Memory B cell (primary cell): Measurements from ENCODE around the gene ERAP2.
A peak's percentile ranks its signal among the peaks of the same experiment; 100 is the strongest.
"Not testable (repeated sequence)": the region's sequence is repeated elsewhere in the genome, so short reads cannot be mapped to it uniquely, and the experiment has no call there.

Experiments
- ATAC-seq: fragments of 150-1000 bp; cut with Tn5 transposase; 2 replicates; pipeline ENCODE4 v1.10.0; 2021; ENCODE audit warnings: low read depth, mild to moderate bottlenecking, moderate library complexity
- DNase-seq, 2 donors: peaks; one replicate each; pipeline ENCODE4 v3.0.0; 2022; ENCODE audit warnings: low spot score in 2 of 2
- H3K27ac Mint-ChIP-seq: one replicate; pipeline ENCODE4 v1.8.0; 2022; ENCODE audit warnings: mild to moderate bottlenecking, moderate library complexity, mixed read lengths
- H3K27me3 Mint-ChIP-seq: one replicate; pipeline ENCODE4 v1.8.0; 2022; ENCODE audit warnings: mixed read lengths
- H3K36me3 Mint-ChIP-seq: one replicate; pipeline ENCODE4 v1.8.0; 2022; ENCODE audit warnings: mild to moderate bottlenecking, mixed read lengths
- H3K4me1 Mint-ChIP-seq: one replicate; pipeline ENCODE4 v1.8.0; 2022; ENCODE audit warnings: mixed read lengths
- H3K4me3 Mint-ChIP-seq: one replicate; pipeline ENCODE4 v1.8.0; 2022; ENCODE audit warnings: mild to moderate bottlenecking, moderate library complexity, mixed read lengths
- H3K9me3 Mint-ChIP-seq: one replicate; pipeline ENCODE4 v1.8.0; 2022; ENCODE audit warnings: mixed read lengths

ERAP2 gene, protein sequence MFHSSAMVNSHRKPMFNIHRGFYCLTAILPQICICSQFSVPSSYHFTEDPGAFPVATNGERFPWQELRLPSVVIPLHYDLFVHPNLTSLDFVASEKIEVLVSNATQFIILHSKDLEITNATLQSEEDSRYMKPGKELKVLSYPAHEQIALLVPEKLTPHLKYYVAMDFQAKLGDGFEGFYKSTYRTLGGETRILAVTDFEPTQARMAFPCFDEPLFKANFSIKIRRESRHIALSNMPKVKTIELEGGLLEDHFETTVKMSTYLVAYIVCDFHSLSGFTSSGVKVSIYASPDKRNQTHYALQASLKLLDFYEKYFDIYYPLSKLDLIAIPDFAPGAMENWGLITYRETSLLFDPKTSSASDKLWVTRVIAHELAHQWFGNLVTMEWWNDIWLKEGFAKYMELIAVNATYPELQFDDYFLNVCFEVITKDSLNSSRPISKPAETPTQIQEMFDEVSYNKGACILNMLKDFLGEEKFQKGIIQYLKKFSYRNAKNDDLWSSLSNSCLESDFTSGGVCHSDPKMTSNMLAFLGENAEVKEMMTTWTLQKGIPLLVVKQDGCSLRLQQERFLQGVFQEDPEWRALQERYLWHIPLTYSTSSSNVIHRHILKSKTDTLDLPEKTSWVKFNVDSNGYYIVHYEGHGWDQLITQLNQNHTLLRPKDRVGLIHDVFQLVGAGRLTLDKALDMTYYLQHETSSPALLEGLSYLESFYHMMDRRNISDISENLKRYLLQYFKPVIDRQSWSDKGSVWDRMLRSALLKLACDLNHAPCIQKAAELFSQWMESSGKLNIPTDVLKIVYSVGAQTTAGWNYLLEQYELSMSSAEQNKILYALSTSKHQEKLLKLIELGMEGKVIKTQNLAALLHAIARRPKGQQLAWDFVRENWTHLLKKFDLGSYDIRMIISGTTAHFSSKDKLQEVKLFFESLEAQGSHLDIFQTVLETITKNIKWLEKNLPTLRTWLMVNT

DNA sequence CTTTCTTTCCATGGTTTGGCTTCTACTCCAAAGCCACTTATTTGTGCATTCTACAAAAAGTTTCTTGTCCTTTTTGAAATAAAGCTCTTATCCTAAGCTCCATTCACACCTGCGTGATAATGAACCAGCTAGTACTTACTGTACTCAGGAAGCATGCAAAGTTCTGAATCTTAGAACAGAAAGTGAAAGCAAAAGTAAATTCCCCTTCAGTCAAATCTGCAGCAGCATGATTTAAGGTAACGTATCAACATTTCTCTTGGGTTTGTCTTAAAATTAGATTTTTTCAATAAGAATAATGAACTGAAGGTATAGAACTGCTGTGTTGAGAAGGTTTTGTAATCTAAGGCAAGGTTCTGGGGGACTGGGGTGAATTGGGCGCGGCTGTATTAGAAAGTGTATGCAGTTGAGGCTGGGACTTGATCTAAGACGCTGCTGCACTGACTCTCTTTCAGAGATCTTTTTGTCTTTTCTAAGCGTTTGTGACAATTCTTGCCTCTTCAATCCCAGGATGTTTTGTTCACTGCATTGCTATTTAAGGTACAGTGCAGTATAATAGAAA is at the start of gene ERAP2:
TSS of gene ERAP2 (plus strand) at position 209 of the 559 bp plus-strand sequence. CDS start 3,186 bp downstream, outside the sequence.
- ATAC-seq (peak; percentile 78), DNase-seq (peak in 1 of 2 donors; percentile 21)
- peaks cover 10% of the 10 kb centered on the region for H3K36me3 Mint-ChIP-seq
- H3K4me1 Mint-ChIP-seq = peaks cover 43% of the 10 kb centered on the region
- peak within 1 kb of the TSS; percentile 87 for H3K27ac Mint-ChIP-seq
- H3K4me3 Mint-ChIP-seq = peak within 1 kb of the TSS; percentile 92
- H3K9me3 Mint-ChIP-seq = no peaks in the 10 kb centered on the region
- H3K27me3 Mint-ChIP-seq = no peaks in the 10 kb centered on the region

DNA sequence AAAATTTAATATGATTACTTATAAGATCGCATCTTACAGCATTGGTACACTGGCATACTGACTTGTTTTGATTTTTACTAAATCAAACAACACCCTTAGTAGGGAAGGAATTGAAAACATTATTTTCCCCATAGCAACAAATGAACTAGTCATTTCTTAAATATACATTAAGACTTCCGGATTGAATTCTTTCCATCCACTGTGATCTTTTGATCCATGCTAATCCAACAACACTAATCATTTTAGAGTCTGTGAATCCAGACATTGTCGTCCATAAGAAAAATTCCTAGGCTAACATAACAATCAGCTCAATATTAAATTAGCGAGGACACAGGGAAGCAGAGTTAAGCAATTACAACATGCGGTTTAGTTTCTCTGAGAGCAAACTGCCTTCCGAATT is 47.0 kb upstream of the ERAP2 start:
- no peak for DNase-seq
- ATAC-seq = no peak
- Mint-ChIP-seq H3K27me3 (peaks cover 5% of the 10 kb centered on the region), H3K9me3 (no peaks in the 10 kb centered on the region), H3K36me3 (no peaks in the 10 kb centered on the region), H3K27ac (no peak overlapping the region), H3K4me1 (no peaks in the 10 kb centered on the region), H3K4me3 (no peak overlapping the region)

DNA sequence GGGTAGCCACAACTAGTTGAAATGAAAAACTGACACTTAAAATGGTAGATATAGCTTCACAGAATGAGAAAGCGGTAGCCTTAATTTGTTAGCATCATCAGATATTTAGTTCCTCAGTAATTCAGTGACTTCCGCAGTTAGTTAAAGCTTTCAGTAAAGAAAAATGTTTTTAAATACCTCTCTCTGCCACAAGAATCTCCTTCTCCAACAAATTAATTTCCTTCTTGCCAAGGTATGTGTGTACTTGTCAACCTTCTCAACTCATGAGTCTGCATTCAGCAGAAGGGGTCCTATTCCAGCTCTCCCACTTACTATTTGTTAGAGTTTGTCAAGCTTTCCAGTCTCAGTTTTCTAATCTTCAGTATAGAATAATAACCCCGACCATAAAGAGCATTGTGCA is 42.3 kb upstream of the ERAP2 start:
- no peak overlapping the region for H3K4me3 Mint-ChIP-seq
- H3K27me3 Mint-ChIP-seq = no peaks in the 10 kb centered on the region
- H3K9me3 Mint-ChIP-seq = no peaks in the 10 kb centered on the region
- ATAC-seq = no peak
- no peaks in the 10 kb centered on the region for H3K36me3 Mint-ChIP-seq
- no peak for DNase-seq
- H3K27ac Mint-ChIP-seq = no peak overlapping the region
- H3K4me1 Mint-ChIP-seq = no peaks in the 10 kb centered on the region

DNA sequence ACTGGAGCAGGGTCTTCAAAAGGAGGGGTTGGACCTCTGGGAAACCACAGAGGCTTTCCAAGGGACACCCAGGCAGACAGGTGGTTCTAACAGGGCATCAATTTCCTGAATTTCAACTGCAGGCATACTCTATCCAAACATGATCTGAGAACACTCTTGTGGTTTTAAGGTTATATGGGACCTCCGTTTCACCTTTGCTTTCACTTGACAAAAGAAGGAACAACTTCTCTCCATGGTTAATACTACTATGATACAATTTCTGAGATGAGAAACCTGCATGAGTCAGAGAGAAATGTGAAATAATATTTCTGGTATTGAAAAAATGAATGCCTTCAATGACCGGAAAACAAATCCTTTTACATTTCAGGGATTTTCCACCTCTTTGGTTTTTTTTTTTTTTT is 40.5 kb upstream of the ERAP2 start:
- Mint-ChIP-seq H3K27ac (no peak overlapping the region), H3K4me3 (no peak overlapping the region), H3K9me3 (no peaks in the 10 kb centered on the region), H3K4me1 (peaks cover 3% of the 10 kb centered on the region), H3K36me3 (no peaks in the 10 kb centered on the region), H3K27me3 (no peaks in the 10 kb centered on the region)
- DNase-seq (no peak), ATAC-seq (no peak)

DNA sequence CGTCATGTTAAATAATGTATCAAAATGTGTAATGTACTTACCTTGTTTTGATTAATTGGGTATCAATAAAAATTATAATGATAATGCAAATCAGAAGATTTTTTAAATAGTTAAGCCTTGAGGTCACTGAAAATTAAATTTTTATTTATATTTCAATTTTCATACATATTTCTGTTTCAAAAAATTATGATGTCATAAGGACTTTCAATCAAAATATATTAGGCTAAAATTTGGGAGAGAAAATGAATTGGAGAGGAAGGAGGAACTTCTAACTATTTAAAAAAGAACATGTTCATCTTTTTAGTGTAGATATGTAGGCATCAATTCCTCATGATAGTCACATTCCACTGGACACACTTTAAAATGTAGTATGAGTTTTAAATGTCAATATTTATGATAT is 39.5 kb upstream of the ERAP2 start:
- ATAC-seq = no peak
- Mint-ChIP-seq H3K4me3 (no peak overlapping the region), H3K9me3 (no peaks in the 10 kb centered on the region), H3K36me3 (no peaks in the 10 kb centered on the region), H3K27ac (no peak overlapping the region), H3K4me1 (peaks cover 3% of the 10 kb centered on the region), H3K27me3 (no peaks in the 10 kb centered on the region)
- DNase-seq = no peak

DNA sequence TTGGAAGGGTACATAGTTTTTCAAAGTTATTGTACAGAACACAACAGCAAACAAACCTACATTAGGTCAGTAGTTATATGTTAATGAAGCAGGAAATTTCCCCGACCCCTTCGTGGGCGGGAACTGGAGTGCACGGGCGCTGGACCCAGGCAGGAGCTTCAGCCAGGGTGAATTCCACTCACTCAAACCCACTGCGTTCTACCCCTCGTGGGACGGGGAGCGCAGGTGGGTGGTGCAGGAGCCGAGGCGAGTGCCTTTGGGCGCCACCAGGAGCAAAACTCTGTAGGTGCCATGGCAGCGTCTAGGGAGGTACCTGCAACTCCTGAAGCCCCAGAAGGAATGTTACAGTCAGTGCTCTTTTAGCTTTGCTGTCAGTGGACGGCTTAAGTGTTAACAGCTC is 39.0 kb upstream of the ERAP2 start:
- ATAC-seq = no peak
- DNase-seq = no peak
- H3K9me3 Mint-ChIP-seq = no peaks in the 10 kb centered on the region
- no peaks in the 10 kb centered on the region for H3K36me3 Mint-ChIP-seq
- no peaks in the 10 kb centered on the region for H3K27me3 Mint-ChIP-seq
- peaks cover 3% of the 10 kb centered on the region for H3K4me1 Mint-ChIP-seq
- no peak overlapping the region for H3K4me3 Mint-ChIP-seq
- no peak overlapping the region for H3K27ac Mint-ChIP-seq

DNA sequence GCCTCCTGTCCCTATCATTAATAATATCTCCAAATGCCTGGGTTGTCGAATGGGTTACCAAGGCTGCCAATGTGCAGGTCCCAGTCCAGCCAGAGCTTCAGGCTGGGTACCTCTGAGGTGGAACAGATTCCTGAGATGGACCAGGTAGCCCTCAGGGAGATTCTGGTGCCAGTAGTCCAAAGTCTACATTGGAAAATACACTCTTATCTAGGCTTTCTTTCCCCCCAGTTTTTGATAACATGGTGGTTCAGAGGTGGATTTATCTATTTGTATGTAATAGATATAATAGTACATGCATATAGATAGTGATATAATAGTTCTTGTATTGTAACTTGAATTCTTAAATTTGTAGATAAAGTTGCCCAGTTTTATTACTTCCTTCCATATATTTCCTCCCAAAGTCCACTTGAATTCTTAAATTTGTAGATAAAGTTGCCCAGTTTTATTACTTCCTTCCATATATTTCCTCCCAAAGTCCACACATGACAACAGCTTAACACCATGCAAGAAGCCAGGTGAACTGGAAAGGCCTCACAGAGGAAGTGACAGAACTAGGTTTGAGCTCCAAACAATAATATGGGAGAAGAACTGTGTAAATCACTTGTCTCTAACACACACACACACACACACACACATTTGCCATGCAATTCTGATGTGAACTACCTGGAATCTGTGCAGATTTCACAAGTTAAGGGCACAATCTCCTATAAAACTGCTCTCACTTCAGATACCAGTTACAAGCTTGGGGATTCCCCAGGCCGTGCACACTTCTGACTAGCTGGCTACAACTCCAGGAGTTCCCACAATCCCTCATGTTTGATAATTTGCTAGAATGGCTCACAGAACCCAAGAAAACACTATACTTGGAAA is 37.9 kb upstream of the ERAP2 start:
- Mint-ChIP-seq H3K36me3 (no peaks in the 10 kb centered on the region), H3K4me3 (no peak overlapping the region), H3K9me3 (peaks cover 2% of the 10 kb centered on the region), H3K27ac (no peak overlapping the region), H3K4me1 (peaks cover 3% of the 10 kb centered on the region), H3K27me3 (no peaks in the 10 kb centered on the region)
- DNase-seq = no peak
- ATAC-seq = no peak

DNA sequence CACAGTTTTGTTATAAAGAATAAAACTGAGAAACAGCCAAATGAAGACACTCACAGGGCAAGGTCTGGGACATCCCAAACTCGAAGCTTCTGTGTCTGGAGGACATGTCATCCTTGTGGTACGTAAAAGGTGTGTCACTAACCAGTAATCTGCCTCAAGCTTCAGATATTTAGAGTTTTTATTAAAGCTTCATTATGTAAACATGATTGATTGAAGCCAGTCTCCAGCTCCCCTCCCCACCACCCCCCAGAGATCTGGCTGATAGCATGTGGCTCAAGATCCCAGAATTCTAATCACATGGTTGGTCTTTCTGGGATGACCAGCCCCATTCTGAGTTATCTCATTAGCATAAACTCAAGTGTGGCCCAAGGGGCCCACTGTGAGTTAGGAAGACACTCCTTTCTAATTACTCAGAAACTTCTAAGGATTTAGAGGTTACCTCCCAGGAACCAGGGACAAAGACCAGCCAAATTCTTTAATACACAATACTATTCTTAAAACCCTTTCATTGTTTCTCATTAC is 37.2 kb upstream of the ERAP2 start:
- H3K27ac Mint-ChIP-seq = no peak overlapping the region
- H3K4me1 Mint-ChIP-seq = peaks cover 3% of the 10 kb centered on the region
- no peaks in the 10 kb centered on the region for H3K36me3 Mint-ChIP-seq
- ATAC-seq (no peak), DNase-seq (no peak)
- H3K9me3 Mint-ChIP-seq = peaks cover 2% of the 10 kb centered on the region
- no peak overlapping the region for H3K4me3 Mint-ChIP-seq
- H3K27me3 Mint-ChIP-seq = no peaks in the 10 kb centered on the region

DNA sequence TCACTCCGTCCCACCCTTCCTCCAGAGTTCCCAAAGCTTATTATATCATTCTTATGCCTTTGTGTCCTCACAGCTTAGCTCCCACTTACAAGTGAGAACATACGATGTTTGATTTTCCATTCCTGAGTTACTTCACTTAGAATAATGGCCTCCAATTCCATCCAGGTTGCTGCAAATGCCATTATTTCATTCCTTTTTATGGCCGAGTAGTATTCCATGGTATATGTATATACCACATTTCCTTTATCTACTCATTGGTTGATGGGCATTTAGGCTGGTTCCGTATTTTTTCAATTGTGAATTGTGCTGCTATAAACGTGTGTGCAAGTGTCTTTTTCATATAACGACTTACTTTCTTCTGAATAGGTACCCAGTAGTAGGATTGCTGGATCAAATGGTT is 34.4 kb upstream of the ERAP2 start:
- not testable (repeated sequence) for H3K4me1 Mint-ChIP-seq, H3K9me3 Mint-ChIP-seq, DNase-seq, H3K27ac Mint-ChIP-seq, H3K27me3 Mint-ChIP-seq, H3K36me3 Mint-ChIP-seq, H3K4me3 Mint-ChIP-seq, ATAC-seq

DNA sequence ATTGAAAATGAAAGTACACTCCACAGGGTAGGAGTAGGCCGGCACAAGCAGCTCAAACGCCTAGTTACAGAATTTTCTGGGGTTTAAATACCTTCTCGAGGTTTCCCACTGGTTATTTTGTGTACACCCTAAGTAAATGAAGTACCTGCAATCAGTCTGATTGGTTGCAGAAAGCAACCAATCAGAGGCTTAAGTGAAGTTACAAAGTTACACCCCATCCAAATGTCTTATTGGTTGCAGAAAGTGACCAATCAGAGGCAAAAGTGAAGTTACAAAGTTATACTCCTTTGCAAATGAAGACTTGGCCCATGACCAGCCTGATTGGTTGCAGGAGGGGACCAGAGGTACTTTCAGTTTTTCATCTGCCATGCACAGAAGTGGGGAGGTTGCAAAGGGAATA is 33.2 kb upstream of the ERAP2 start:
- Mint-ChIP-seq H3K4me3 (no peak overlapping the region), H3K9me3 (peaks cover 2% of the 10 kb centered on the region), H3K4me1 (peaks cover 7% of the 10 kb centered on the region), H3K27me3 (peaks cover 2% of the 10 kb centered on the region), H3K27ac (no peak overlapping the region), H3K36me3 (no peaks in the 10 kb centered on the region)
- no peak for DNase-seq
- ATAC-seq = no peak

DNA sequence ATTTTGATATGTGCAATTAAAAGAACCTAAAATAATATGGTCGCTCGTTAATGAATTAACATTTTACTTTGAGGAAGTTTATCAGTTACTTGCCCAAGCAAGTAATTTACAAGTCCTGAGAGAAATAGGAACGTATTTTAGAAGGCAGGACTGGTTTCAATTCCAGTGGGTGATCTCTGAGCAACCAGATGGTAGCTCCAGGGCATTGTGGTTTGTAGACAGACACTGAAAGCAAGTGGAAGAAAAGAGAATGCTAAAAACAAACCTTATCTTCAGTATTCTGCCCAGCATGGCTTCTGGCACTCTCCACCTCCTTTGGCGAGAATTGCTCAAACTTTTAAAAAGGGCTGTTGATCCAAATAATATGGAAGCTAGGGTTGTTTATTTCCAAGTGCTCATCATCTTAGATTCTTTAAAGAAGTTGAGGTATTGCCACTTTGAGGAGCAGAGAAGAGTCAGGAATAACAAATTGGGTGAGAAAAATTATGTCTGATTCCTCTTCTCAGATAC is 31.8 kb upstream of the ERAP2 start:
- Mint-ChIP-seq H3K27me3 (peaks cover 2% of the 10 kb centered on the region), H3K4me3 (no peak overlapping the region), H3K4me1 (peaks cover 7% of the 10 kb centered on the region), H3K36me3 (peaks cover 5% of the 10 kb centered on the region), H3K27ac (no peak overlapping the region), H3K9me3 (peaks cover 4% of the 10 kb centered on the region)
- ATAC-seq (no peak), DNase-seq (no peak)

DNA sequence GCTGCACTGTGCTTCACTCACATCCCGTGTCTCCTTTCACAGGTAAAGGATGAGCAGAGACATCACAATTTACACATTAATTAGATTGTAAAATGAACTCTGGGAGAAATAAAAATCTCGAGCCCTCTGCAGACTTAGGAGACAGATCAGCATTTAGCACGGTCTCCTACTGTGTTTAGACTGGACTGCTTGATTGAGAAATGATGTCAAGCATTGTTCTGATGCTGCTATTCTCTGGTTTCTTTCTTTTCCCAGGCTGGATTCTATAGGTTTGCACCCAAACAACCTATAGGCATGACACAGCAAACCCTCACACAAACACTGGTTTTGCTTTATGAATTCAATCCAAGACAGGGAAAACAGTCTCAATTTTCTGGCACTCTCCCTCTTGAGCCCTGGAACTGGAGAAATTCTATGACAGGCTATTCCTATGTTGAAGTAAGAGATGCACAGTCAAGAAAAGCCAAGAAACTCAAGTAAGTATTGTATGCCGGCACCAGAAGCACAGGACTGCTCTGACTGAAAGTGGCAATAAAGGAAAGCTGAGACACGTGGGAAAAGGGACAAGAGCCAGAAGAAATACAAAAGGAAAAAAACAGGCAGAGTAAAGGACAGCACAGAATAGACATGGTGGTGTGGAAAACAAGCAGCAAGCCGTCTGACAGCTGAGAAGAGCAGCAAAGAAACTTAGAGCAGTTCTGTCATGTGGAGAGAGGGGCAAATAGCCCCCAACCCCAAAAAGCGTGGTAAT is 24.8 kb upstream of the ERAP2 start:
- peaks cover 2% of the 10 kb centered on the region for H3K27me3 Mint-ChIP-seq
- H3K9me3 Mint-ChIP-seq = peaks cover 3% of the 10 kb centered on the region
- H3K4me3 Mint-ChIP-seq = no peak overlapping the region
- ATAC-seq (no peak), DNase-seq (no peak)
- H3K36me3 Mint-ChIP-seq = peaks cover 6% of the 10 kb centered on the region
- no peaks in the 10 kb centered on the region for H3K4me1 Mint-ChIP-seq
- no peak overlapping the region for H3K27ac Mint-ChIP-seq
